NCI-H82 (cell line): ENCODE data around the gene PAX3.
"Not testable (repeated sequence)": the region's sequence is repeated elsewhere in the genome, so short reads cannot be mapped to it uniquely, and the experiment has no call there.

Experiments
- DNase-seq: peaks from one replicate; lab custom pipeline; 2025; lab: John Stamatoyannopoulos, UW

Gene PAX3

DNA sequence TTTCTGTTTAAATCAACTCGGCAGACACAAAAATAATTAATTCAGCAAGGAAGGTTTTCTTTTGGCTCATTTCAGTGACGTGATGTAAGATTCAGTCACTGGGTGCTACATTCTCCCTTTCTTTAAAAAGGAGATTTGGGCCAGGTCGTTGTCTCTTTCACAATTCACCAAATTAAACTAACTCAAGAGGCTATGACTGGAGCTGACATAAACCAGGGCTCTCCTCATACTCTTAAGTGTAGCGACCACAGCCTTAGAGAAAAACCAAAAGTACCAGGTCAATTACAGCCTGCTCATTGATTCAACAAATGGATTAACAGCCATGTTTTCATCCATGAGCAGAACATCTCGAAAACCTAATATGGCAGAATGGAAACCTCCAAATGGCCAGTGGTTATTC lies 85.7 kb downstream of the PAX3 start:
- DNase-seq: no peak

DNA sequence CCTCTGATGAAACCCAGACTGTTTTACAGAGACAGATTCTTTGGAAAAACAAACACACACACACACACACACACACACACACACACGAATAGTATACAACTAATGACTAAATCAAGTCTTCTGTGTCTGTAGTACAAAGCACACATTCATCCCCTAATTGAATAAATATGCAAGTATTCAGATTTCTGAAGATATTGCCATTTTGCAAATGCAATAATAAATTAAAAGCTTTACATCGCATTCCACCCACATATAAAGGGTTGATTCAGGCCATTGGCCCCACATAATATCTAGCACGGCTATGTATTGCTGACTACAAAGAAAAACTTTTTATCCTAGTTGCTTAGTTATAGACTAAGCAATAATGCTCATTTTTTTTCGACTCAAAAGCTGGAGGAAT lies 86.2 kb downstream of the PAX3 start:
- no peak for DNase-seq

DNA sequence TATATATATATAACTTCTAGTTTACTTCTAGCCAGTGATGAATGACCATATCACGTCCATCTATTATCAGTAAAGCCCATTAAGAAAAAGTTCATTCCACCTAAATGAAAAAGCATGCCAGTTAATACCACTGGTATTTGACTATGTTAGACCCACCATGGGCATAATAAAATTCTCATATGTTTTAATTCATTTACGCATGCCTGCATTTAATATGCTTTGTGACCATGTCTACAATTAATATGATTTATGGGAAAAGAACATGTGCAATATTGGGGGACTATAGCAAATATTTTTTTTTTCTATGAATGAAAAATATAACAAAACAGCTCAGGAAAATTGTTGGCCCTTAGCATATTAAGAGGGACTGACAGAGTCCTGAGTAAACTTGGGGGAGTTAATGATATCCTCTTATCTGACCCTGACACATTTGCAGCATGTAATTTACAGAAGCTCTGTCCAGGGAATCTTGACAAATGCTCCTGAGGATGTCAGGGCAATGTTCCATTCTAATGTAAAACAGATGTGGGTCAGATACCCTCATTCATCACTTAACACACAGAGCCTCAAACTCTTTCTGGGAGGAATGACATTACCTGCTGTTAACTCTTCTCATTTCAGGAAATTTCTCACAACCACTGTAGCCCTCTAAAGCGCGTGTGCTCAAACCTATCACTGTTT lies 90.6 kb downstream of the PAX3 start:
- DNase-seq: no peak

DNA sequence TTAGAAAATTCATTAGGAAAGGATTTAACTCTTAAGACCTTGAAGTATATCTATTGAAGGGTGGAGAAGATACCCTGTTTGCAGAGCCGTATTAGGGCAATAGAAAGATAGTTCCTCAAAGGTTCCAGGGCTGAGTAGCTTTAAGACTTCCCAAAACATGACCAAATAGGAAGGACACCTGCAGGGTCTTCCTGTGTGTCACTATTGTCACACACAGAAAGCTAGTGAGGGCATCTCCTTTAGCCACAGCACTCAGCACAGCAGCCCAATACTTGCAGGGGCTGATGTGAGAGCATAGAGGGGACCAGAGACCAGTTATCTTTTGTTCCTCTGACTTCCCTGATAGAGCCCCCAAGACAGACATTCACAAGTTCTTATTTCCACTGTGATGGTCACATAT lies 93.7 kb downstream of the PAX3 start:
- no peak for DNase-seq

DNA sequence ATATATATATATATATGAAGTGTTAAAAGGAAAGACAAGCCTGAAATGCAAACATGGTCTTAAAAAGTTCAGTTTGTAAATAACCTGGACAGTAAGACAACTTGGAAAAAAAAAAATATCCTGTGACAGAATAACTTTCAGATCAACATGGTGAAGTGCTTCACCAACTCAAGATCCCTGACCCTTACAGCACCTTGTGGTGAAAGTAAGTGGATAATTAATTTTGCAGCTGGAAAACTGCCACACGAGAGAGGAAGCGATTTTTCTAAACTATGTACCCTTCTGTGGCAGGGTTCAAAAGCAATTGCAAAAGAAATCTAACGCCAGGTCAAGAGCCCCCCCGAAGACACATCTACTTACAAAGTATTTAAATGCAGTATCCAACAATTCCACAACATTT lies 95.8 kb downstream of the PAX3 start:
- DNase-seq: no peak

DNA sequence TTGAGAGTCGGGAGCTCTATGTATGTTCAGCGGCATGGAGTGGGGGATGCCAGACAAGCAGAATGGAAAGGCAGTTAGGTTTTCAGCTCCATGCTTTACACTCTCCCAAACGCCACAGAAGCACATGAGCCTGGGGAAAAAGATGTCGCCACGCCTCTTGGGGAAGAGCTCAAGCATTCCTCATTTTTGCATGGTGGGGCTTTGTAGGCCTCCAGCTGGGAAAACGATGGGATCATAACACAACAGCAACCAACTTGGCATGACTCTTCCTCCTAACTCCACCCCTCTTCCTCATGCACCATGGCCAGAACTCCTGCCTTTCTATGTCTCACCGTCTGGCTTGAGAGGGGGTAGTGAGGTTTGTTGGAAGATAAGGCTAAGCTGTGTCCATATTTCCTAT lies 102.6 kb downstream of the PAX3 start:
- no peak for DNase-seq

DNA sequence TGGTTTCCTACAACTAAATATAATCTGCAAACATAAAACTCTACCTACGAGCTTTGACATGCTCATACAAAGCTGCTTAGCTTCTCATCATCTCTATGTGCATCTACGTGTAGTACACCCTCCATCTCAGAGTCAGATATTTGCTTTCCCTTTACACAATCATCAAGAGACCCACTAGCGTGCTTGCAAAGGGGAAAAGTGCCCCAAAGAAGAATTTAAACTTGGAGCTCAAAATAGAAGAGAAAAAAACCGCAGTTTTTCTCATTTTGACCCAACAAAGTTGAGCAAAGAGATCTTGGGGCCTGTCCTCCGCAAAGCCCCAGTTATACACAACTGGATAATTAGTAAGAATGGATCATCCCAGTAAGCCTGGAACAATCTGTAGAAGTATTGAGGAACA lies 104.1 kb downstream of the PAX3 start:
- DNase-seq: no peak

DNA sequence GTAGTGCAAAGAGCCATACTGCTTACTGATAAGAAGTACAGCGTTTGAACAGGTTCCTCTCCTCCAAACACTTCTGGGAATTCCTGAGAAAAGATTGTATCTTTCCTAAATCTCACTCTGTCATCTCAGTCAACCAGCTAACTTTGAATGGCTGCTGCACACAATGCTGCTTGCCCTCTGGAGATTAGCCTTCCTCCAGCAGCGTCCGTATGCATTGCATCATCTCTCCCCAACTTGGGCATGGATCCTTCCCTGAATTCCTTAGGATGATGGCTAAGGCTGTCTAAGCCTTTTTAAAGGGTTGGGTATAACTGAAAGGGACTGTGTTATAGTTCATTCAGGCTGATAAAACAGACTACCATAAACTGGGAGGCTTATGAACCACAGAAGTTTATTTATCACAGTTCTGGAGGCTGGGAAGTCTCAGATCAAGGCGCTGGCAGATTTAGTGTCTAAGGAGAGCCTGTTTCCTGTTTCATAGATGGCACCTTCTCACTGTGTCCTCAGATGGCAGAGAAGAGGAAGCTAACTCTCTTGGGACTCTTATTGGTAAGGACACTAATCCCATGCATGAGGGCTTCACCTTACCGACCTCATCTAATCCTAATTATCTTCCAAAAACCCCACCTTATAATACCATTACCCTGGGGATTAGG lies 105.3 kb downstream of the PAX3 start:
- peak; percentile 97 for DNase-seq

DNA sequence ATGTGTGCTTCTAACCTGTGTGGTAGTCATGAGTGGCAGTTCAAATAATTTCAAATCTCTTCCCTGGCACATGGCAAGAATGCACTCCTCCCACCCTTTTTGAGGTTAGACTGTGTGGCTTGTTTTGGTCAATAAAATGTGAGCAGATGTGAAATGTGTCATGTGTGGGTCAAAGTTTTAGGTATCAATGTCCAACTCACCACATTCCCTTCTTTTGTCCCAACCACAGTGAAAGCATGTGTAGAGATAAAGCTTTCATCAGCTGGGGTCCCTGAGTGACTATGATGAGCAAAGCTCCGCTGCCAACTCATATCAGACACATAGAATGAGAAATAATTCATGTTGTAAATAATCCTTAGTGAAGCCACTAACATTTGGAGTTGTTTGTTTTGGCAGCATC lies 118.2 kb downstream of the PAX3 start:
- DNase-seq: no peak

DNA sequence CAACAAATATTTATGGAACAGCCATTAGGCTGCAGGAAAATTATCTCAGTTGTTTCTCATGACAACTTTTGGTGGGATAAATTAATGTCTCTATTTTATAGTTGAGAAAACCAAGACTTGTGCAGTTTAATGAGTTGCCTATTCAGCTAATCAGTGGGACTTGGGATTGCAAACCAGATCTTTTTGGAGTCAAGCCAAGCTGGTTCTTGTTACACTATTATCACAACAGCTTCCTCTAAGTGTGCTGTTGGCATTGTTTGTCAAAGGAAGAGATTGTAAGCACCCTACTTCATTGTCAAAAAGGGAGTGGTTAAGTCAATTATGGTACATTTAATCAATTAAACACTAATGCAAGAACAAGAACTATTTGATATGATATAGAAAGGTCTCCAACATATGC lies 119.2 kb downstream of the PAX3 start:
- DNase-seq: peak; percentile 23

DNA sequence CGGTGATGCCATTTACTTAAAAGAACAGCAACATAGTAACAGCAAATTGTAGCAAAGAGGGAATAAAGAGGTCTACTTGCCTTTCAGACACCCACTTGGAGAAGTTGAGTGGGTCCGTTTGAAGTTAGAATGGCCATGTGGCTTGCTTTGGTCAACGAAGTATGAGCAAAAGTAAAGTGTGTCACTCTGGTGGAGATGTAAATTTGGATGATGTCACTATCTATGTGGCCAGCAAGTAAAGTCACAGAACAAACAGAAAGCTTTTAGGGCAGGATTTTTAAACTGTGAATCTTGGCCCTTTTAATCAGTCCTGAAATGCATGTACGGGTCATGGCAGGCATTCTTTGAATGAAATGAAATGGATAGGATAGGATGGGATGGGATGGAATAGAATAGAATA lies 120.3 kb downstream of the PAX3 start:
- no peak for DNase-seq

DNA sequence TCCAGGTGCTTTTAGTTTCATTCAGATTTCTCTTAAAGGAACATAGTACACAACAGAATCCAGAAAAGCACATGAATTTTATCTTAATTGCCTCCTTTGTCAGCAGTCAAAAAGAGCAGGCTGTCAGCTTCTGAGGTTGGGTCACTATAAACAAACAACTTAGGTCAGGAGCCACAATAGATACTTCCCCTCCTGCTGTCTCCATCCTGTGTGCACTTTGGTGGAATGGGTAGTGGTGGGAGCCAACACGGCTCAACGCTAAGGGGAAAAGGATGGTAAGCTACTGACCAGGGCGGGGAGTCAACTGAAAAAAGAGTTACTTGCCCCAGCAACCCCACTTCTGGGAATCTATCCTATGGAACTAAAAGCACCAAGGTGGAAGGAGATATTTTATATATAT lies 121.9 kb downstream of the PAX3 start:
- DNase-seq: no peak

DNA sequence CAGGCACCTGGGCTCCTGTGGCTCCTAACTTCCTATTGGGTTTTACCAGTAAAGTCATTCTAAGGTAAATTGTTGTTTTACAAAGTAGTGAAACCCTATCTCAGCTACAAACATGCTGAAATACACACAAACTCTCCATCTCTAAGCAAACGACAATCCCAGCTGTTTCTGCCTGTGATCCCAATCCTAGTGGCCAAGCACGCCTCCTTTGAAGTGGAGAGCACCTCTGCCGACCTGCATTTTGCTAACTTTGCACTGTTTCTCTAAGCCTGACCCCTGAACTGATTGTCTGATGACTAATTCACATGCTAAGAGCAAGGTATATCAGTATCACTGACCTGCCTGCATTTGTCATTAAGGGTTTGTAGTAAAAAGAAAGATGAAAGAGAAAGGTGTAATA lies 124.3 kb downstream of the PAX3 start:
- no peak for DNase-seq

DNA sequence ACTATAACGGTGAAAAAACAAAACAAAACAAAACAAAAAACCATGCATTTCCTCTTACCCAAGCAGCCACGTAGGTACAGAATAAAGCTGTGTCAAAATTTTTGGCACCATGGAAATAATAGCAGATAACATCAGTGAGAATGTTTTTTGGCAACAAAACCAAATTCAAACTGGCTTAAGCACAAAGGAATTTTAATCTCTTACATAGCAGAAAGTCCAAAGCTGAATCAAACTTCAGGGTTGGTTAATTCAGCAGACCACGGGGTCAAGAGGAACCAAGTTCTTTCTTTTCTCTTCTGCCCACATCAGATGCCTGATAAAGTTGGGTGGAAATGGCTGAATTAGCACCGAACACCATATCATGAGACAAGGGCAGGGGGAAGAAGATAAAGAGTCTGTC lies 129.5 kb downstream of the PAX3 start:
- no peak for DNase-seq

DNA sequence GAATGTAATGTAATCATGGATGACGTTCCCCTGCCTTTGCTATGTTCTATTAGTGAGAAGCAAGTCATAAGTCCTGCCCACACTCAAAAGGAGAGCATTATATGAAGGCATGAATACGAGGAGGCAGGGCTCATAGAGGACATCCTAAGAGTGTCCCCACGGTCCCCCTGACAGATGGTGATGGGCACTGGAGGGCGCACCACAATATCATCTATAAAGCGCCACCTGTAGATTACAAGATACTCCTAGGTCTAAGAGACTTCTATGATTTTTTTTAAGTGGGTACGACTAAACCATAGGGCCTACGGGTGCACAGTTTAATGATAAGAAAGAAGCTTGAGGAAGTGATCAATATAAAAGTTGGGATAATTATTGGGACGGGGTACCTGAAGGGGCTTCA lies 131.0 kb downstream of the PAX3 start:
- no peak for DNase-seq

DNA sequence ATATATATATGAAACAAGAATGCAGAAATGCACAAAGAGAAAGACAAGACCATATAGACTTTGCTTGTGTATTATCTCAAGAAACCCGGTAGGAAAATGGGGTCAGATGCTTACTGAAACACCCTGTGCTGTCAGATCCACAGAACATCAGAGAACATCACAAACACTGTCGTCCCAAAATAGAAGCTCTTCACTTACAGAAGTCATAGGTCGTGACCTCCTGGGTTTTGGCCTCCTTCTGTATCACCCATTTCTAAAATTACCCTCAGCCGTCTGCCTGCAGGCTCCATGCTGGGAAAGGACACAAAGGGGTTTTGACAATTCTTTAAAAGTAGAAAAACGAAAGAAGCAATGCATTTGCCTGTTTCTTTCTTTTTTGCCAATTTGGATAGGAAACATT lies 137.9 kb downstream of the PAX3 start:
- DNase-seq: no peak

DNA sequence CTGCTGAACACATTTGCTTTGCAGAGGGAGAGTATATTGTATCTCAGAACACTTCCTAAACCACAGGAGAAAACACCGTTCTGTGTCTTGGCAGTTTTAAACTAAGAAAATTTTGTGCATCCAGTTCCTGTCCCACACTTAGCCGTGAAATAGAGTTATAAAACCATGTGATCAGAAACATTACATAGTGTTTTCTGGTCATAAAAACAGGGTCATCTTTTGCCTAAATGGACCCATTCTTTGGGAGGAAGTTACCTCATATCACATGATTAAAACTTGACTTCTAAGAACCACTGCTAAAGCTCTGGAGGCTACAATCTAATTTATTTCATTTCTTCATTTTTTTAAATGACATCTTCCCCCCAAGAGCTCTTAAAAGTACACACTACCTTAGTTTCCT lies 138.7 kb downstream of the PAX3 start:
- DNase-seq: no peak

DNA sequence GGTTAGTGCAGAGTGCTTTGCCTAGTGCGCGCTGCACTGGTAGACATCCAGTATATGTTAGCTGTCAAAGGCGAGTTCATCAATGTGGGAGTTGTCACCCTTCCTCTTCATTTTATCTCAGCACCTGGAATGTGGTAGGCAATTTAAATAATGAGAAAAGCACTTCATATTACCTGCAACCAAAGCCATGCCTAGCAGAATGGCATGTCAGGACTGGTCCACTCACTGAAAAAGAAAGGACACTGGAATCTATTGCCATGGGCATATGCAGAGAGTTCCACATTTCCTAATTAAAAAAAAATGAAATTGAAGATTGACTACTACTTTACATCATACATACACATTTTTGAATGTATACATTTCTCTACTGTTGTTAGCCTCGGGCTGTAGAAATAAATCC lies 139.6 kb downstream of the PAX3 start:
- no peak for DNase-seq

DNA sequence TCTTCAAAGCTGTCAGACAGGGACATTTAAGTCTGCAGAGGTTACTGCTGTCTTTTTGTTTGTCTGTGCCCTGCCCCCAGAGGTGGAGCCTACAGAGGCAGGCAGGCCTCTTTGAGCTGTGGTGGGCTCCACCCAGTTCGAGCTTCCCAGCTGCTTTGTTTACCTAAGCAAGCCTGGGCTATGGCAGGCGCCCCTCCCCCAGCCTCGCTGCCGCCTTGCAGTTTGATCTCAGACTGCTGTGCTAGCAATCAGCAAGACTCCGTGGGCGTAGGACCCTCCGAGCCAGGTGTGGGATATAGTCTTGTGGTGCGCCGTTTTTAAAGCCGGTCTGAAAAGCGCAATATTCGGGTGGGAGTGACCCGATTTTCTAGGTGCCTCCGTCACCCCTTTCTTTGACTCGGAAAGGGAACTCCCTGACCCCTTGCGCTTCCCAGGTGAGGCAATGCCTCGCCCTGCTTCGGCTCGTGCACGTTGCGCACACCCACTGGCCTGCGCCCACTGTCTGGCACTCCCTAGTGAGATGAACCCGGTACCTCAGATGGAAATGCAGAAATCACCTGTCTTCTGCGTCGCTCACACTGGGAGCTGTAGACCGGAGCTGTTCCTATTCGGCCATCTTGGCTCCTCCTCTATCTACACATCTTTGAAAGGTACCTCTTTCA lies 143.7 kb downstream of the PAX3 start:
- DNase-seq: not testable (repeated sequence)
